GM12873 (cell line): Measurements from ENCODE around the gene SERPINB13.

Experiments
- CTCF ChIP-seq: IDR thresholded peaks from 2 replicates; pipeline ENCODE4 v1.5.1; 2012; ENCODE audit warnings: low read depth, mild to moderate bottlenecking, moderate library complexity, low read length, control low read depth; ENCODE audit not compliant: insufficient read depth; ENCODE audit errors: missing control alignments

Gene SERPINB13

GRCh38 chr18:63567825-63568224, 19.3 kb upstream of the SERPINB13 start:
- TF ChIP-seq CTCF = no peak

DNA sequence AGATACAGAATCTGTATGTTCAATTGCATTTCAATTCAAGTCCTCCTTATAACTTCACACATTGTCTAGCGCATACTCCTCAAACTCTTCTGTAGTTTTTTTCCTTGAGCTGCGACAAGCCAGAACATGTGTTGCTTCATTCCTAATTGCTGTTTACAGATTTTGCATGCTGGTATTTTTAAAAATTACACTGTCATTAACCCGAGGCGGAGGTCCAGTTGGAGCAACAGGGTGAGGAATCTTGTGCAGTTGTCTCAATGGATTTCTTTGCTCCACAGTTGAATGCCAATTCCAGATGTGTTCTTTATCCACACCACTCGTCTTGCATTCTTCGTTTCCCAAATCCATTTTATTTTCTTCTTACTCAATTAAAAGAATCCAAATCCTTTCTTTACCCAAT, 16.4 kb upstream of the SERPINB13 start:
- TF ChIP-seq CTCF = no peak

DNA sequence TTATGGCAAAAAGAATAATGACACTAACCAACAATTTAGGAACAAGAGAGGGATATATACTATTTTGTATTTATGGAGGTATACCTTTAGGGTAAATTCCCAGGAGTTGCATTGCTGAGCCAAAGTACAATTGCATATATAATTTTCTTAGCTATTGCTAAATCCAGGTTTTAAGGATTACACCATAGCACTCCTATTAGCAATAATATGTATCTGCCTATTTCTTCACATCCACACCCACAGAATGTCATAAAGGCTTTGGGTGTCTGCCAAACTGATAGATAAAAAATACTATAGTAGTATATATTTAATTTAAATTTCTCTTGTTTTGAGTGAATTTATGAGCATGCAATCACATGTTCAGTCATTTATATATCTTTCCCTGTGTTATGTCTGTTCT, 11.5 kb upstream of the SERPINB13 start:
- TF ChIP-seq CTCF = no peak

DNA sequence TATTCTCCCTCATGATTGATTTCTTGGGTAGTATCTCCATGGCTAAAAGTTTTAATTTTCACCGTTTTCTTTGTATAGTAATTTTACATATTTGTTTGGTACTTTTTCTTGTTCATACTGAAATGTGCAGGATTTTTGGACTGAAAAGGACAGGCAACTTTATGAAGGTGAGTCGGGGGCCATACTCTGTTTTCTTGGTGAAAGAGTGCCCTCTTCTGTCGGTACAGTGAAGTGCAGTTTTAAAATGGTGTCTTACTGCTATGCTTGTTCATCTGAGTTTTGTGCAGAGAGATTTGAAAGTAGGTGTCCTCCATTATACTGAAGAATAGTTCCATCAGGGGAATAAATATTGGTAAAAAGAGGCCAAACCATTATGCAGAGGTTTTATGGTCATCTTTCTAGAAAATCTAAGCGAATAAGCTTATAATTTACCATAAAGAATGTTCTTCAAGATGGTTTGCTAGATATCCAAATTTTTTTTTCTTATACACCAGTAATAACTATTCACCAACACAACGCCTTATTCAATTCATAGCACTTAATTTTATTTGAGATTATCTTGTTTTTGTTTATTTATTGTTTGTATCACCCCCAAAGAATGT, 8.7 kb upstream of the SERPINB13 start:
- TF ChIP-seq CTCF = peak; percentile 79

- TF ChIP-seq CTCF = no peak
Observed at GRCh38 chr18:63579616-63580015, 7.5 kb upstream of the SERPINB13 start.

- TF ChIP-seq CTCF = no peak
Observed at GRCh38 chr18:63585988-63586387, 1.2 kb upstream of the SERPINB13 start.

DNA sequence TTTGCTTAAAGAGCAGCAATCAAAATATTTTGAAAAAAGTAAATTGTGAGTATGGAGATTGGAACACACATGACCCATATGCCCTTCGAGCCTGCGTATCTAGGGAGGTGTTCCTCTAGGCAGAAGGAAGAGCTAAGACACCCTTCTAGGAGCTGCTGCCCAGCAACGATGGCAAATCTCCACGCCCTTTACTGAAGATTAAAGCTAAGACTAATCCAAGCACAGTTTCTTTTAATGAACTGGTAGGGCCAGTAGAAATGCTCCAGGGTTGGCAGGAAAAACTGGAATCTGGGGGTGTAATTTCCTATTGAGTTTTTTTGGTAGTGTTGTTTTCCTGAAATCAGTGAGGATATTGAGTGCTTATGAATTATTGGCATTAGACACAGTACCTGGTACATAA, 712 bp upstream of the SERPINB13 start:
- no peak for TF ChIP-seq CTCF
